Endothelial cell of umbilical vein (primary cell): Measurements from ENCODE around the gene TNFSF13.

Source experiments
- CTCF ChIP-seq, 2 donors: IDR thresholded peaks; 1 replicate in 1 of 2; 2 replicates in 1 of 2; pipeline ENCODE4 v1.5.1; 2011; ENCODE audit warnings: low read length in 2 of 2, mild to moderate bottlenecking in 2 of 2, moderate library complexity in 2 of 2, control low read depth in 1 of 2, inconsistent platforms in 1 of 2, low read depth in 1 of 2; ENCODE audit not compliant: insufficient read depth in 1 of 2; ENCODE audit errors: extremely low read depth in 1 of 2
- EZH2 ChIP-seq: IDR thresholded peaks from 2 replicates; pipeline ENCODE4 v1.6.1; 2012; ENCODE audit warnings: borderline replicate concordance, low read depth, mild to moderate bottlenecking, moderate library complexity, low read length, inconsistent platforms; ENCODE audit not compliant: severe bottlenecking
- FOS ChIP-seq: IDR thresholded peaks from 2 replicates; pipeline ENCODE4 v1.6.1; 2011; ENCODE audit warnings: mild to moderate bottlenecking, low read length, moderate library complexity, borderline replicate concordance; ENCODE audit not compliant: insufficient read depth
- JUN ChIP-seq: IDR thresholded peaks from 2 replicates; pipeline ENCODE4 v1.6.1; 2011; ENCODE audit warnings: borderline replicate concordance, low read depth; ENCODE audit not compliant: insufficient read length, insufficient read depth
- MAX ChIP-seq: IDR thresholded peaks from 2 replicates; pipeline ENCODE4 v1.6.1; 2011; ENCODE audit not compliant: insufficient read depth, insufficient read length
- MYC ChIP-seq: IDR thresholded peaks from one replicate; pipeline ENCODE4 v1.6.1; 2011; ENCODE audit warnings: mild to moderate bottlenecking, low read depth, low read length
- POLR2A ChIP-seq: IDR thresholded peaks from 2 replicates; pipeline ENCODE4 v1.6.1; 2012; ENCODE audit warnings: low read depth, mild to moderate bottlenecking, control low read depth, low read length
- POLR2AphosphoS5 ChIP-seq: IDR thresholded peaks from 2 replicates; pipeline ENCODE4 v1.6.1; 2012; ENCODE audit warnings: low read depth, mild to moderate bottlenecking, control low read depth, low read length, moderate library complexity; ENCODE audit not compliant: insufficient read depth

GRCh38 chr17:7559320-7560171 lies 996 bp downstream of the TNFSF13 start:
- no peak for TF ChIP-seq POLR2A
- TF ChIP-seq EZH2 = no peak
- no peak for TF ChIP-seq CTCF (IDR thresholded peaks at IDR 0.05; ENCODE audit: extremely low read depth in 1 of 2, insufficient read depth in 1 of 2, low read depth in 1 of 2, low read length in 2 of 2)
- no peak for TF ChIP-seq POLR2AphosphoS5
- TF ChIP-seq FOS = no peak
- no peak for TF ChIP-seq MAX
- no peak for TF ChIP-seq JUN
- TF ChIP-seq MYC = no peak
